Neural progenitor cell (in vitro differentiated cells): ENCODE data around the gene SLC25A12.

ENCODE experiments used
- CTCF ChIP-seq: fragments of 200-600 bp; sonication (generic); IDR thresholded peaks from 2 replicates; pipeline ENCODE4 v1.5.1; 2017; ENCODE audit warnings: antibody characterized with exemption, mild to moderate bottlenecking
- EZH2 ChIP-seq: fragments of 200-600 bp; sonication (generic); IDR thresholded peaks from 2 replicates; pipeline ENCODE4 v1.6.1; 2017; ENCODE audit warnings: antibody characterized with exemption, mild to moderate bottlenecking, moderate library complexity
- EZH2phosphoT487 ChIP-seq: fragments of 200-600 bp; sonication (generic); IDR thresholded peaks from 2 replicates; pipeline ENCODE4 v1.6.1; 2017; ENCODE audit warnings: antibody characterized with exemption

GRCh38 chr2:171741189-171741588 is 152.9 kb downstream of the SLC25A12 start:
- no peak for TF ChIP-seq CTCF
- TF ChIP-seq EZH2, result no peak
- TF ChIP-seq EZH2phosphoT487, result no peak
